ENCODE results near the gene PEX7.

The PEX7 gene

GRCh38 chr6:136880748-136881460 is 58.5 kb downstream of the PEX7 start:
- no peak for TF ChIP-seq CEBPB (IDR thresholded peaks at IDR 0.05)
- no peak for TF ChIP-seq CREB1 (IDR thresholded peaks at IDR 0.05; ENCODE audit: low read depth)
- no peak for TF ChIP-seq NFIC (IDR thresholded peaks at IDR 0.05)
- TF ChIP-seq EGR1 (IDR thresholded peaks at IDR 0.05), result no peak
- TF ChIP-seq EP300 (IDR thresholded peaks at IDR 0.05; ENCODE audit: borderline replicate concordance), result no peak
- TF ChIP-seq TAF1 (IDR thresholded peaks at IDR 0.05; ENCODE audit: low read depth), result no peak
- no peak for TF ChIP-seq TEAD4 (IDR thresholded peaks at IDR 0.05)
- no peak for TF ChIP-seq RAD21 (IDR thresholded peaks at IDR 0.05; ENCODE audit: low read depth)
- TF ChIP-seq USF1 (IDR thresholded peaks at IDR 0.05), result no peak
- TF ChIP-seq TCF12 (IDR thresholded peaks at IDR 0.05; ENCODE audit: low read depth), result no peak
- no peak for TF ChIP-seq YY1 (IDR thresholded peaks at IDR 0.05; ENCODE audit: low read depth)
- TF ChIP-seq REST (IDR thresholded peaks at IDR 0.05; ENCODE audit: low read depth), result no peak
- TF ChIP-seq FOXM1 (IDR thresholded peaks at IDR 0.05; ENCODE audit: borderline replicate concordance, low read depth), result no peak
- TF ChIP-seq ZBTB7A (IDR thresholded peaks at IDR 0.05; ENCODE audit: low read depth), result no peak
- TF ChIP-seq MAX (IDR thresholded peaks at IDR 0.05), result no peak

- TF ChIP-seq YY1 (IDR thresholded peaks at IDR 0.05; ENCODE audit: low read depth), result no peak
- no peak for TF ChIP-seq ZBTB7A (IDR thresholded peaks at IDR 0.05; ENCODE audit: low read depth)
- no peak for TF ChIP-seq EGR1 (IDR thresholded peaks at IDR 0.05)
- no peak for TF ChIP-seq MAX (IDR thresholded peaks at IDR 0.05)
- no peak for TF ChIP-seq NFIC (IDR thresholded peaks at IDR 0.05)
- no peak for TF ChIP-seq TAF1 (IDR thresholded peaks at IDR 0.05; ENCODE audit: low read depth)
- TF ChIP-seq EP300 (IDR thresholded peaks at IDR 0.05; ENCODE audit: borderline replicate concordance), result no peak
- no peak for TF ChIP-seq CREB1 (IDR thresholded peaks at IDR 0.05; ENCODE audit: low read depth)
- no peak for TF ChIP-seq RAD21 (IDR thresholded peaks at IDR 0.05; ENCODE audit: low read depth)
- TF ChIP-seq REST (IDR thresholded peaks at IDR 0.05; ENCODE audit: low read depth), result no peak
- no peak for TF ChIP-seq TCF12 (IDR thresholded peaks at IDR 0.05; ENCODE audit: low read depth)
- TF ChIP-seq FOXM1 (IDR thresholded peaks at IDR 0.05; ENCODE audit: borderline replicate concordance, low read depth), result no peak
- no peak for TF ChIP-seq USF1 (IDR thresholded peaks at IDR 0.05)
- no peak for TF ChIP-seq TEAD4 (IDR thresholded peaks at IDR 0.05)
- no peak for TF ChIP-seq CEBPB (IDR thresholded peaks at IDR 0.05)
Observed at GRCh38 chr6:136886091-136886490, 63.7 kb downstream of the PEX7 start.

GRCh38 chr6:136887953-136888352 is 65.6 kb downstream of the PEX7 start:
- TF ChIP-seq EGR1 (IDR thresholded peaks at IDR 0.05), result no peak
- TF ChIP-seq MAX (IDR thresholded peaks at IDR 0.05), result no peak
- no peak for TF ChIP-seq REST (IDR thresholded peaks at IDR 0.05; ENCODE audit: low read depth)
- no peak for TF ChIP-seq CREB1 (IDR thresholded peaks at IDR 0.05; ENCODE audit: low read depth)
- TF ChIP-seq NFIC (IDR thresholded peaks at IDR 0.05), result no peak
- no peak for TF ChIP-seq RAD21 (IDR thresholded peaks at IDR 0.05; ENCODE audit: low read depth)
- TF ChIP-seq TEAD4 (IDR thresholded peaks at IDR 0.05), result no peak
- TF ChIP-seq EP300 (IDR thresholded peaks at IDR 0.05; ENCODE audit: borderline replicate concordance), result no peak
- TF ChIP-seq TCF12 (IDR thresholded peaks at IDR 0.05; ENCODE audit: low read depth), result no peak
- no peak for TF ChIP-seq FOXM1 (IDR thresholded peaks at IDR 0.05; ENCODE audit: borderline replicate concordance, low read depth)
- no peak for TF ChIP-seq TAF1 (IDR thresholded peaks at IDR 0.05; ENCODE audit: low read depth)
